ENCODE measurements around the gene PLCB2. TPM values are rescaled to one million over a fixed set of nuclear protein-coding genes. Genes with fewer than 3 reads are reported as not detected.

PLCB2 gene
- total RNA-seq, 2 donors from 2014 or later = 4.4 to 5.3 TPM

GRCh38 chr15:40347559-40348473, 40.1 kb upstream of the PLCB2 start:
- DNase-seq = no peak
- Mint-ChIP-seq H3K36me3 (ENCODE audit: low read depth) (no peaks in the 10 kb centered on the region), H3K27ac (no peak overlapping the region), H3K4me3 (no peak overlapping the region), H3K27me3 (ENCODE audit: insufficient read depth) (peaks cover 10% of the 10 kb centered on the region), H3K9me3 (no peaks in the 10 kb centered on the region), H3K4me1 (peaks cover 8% of the 10 kb centered on the region)
- Histone ChIP-seq H3K9ac (ENCODE audit: extremely low read depth, low read length, poor library complexity, severe bottlenecking) (no peak overlapping the region), H3K36me3 (ENCODE audit: control insufficient read depth, insufficient read depth, low read length) (no peaks in the 10 kb centered on the region), H3K4me1 (ENCODE audit: control insufficient read depth, insufficient read depth, low read length) (peaks cover 3% of the 10 kb centered on the region), H3K9me3 (ENCODE audit: control insufficient read depth, low read length) (no peaks in the 10 kb centered on the region), H3K4me3 (ENCODE audit: low read length) (no peak overlapping the region), H3K27me3 (ENCODE audit: control insufficient read depth, insufficient read depth, low read length, poor library complexity, severe bottlenecking) (no peaks in the 10 kb centered on the region), H3K27ac (ENCODE audit: low read depth, low read length) (no peak overlapping the region)
- TF ChIP-seq, protein P1, sequence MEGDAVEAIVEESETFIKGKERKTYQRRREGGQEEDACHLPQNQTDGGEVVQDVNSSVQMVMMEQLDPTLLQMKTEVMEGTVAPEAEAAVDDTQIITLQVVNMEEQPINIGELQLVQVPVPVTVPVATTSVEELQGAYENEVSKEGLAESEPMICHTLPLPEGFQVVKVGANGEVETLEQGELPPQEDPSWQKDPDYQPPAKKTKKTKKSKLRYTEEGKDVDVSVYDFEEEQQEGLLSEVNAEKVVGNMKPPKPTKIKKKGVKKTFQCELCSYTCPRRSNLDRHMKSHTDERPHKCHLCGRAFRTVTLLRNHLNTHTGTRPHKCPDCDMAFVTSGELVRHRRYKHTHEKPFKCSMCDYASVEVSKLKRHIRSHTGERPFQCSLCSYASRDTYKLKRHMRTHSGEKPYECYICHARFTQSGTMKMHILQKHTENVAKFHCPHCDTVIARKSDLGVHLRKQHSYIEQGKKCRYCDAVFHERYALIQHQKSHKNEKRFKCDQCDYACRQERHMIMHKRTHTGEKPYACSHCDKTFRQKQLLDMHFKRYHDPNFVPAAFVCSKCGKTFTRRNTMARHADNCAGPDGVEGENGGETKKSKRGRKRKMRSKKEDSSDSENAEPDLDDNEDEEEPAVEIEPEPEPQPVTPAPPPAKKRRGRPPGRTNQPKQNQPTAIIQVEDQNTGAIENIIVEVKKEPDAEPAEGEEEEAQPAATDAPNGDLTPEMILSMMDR (conservative IDR thresholded peaks at IDR 0.05) = no peak
- 95 to 100% methylated on average over 6 to 11 of the region's 11 CpGs for WGBS, 2 experiments (ENCODE audit: insufficient coverage in 1 of 2, insufficient read length in 1 of 2)

GRCh38 chr15:40346579-40347558, 39.1 kb upstream of the PLCB2 start:
- H3K4me1 ChIP-seq (ENCODE audit: control insufficient read depth, insufficient read depth, low read length) = peaks cover 3% of the 10 kb centered on the region
- no peaks in the 10 kb centered on the region for H3K36me3 Mint-ChIP-seq (ENCODE audit: low read depth)
- peaks cover 8% of the 10 kb centered on the region for H3K4me1 Mint-ChIP-seq
- H3K27me3 ChIP-seq (ENCODE audit: control insufficient read depth, insufficient read depth, low read length, poor library complexity, severe bottlenecking) = no peaks in the 10 kb centered on the region
- H3K9me3 Mint-ChIP-seq = no peaks in the 10 kb centered on the region
- H3K9ac ChIP-seq (ENCODE audit: extremely low read depth, low read length, poor library complexity, severe bottlenecking) = no peak overlapping the region
- WGBS, 2 experiments (ENCODE audit: insufficient coverage in 1 of 2, insufficient read length in 1 of 2) = 91 to 93% methylated on average over 11 to 15 of the region's 15 CpGs
- H3K27ac Mint-ChIP-seq = no peak overlapping the region
- H3K4me3 Mint-ChIP-seq = no peak overlapping the region
- no peak overlapping the region for H3K4me3 ChIP-seq (ENCODE audit: low read length)
- TF ChIP-seq, protein P1 (conservative IDR thresholded peaks at IDR 0.05) = no peak
- H3K9me3 ChIP-seq (ENCODE audit: control insufficient read depth, low read length) = no peaks in the 10 kb centered on the region
- no peak for DNase-seq
- H3K36me3 ChIP-seq (ENCODE audit: control insufficient read depth, insufficient read depth, low read length) = no peaks in the 10 kb centered on the region
- no peak overlapping the region for H3K27ac ChIP-seq (ENCODE audit: low read depth, low read length)
- H3K27me3 Mint-ChIP-seq (ENCODE audit: insufficient read depth) = peaks cover 8% of the 10 kb centered on the region

DNA sequence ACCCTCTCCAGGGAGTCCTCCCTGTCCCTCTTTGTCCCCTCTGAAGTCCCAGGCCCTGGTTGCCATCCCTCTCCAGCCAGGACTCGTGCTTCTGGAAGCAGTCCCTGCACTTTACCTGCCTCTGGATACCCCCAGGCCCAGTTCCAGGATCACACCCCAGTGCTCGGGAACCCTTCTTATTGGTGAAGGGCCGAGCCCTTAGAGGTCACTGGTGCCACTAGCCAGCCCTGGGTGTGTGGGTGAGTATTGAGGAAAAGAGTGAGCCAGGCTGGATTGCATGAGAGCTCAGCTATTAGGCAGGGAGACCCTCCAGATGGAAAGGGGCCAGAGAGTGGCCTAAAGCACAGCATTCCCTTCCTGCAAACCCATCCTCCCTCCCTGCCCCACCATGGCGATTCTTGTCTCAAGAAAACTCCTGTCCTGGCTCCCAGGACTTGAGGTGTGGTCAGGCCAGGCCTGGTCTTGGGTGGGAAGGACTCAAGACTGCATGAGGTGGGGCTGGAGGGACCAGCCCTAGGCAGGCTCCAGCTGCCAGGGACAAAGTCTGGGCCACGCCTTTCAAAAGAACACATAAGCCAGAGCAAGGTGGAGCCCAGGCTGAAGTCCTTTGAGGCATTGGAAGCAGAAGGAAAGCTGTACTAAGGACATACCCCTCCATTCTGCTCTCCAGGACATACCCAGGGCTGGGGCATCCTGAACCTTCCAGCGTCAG, 38.3 kb upstream of the PLCB2 start:
- H3K4me1 Mint-ChIP-seq = peaks cover 8% of the 10 kb centered on the region
- H3K4me3 Mint-ChIP-seq = no peak overlapping the region
- no peaks in the 10 kb centered on the region for H3K27me3 ChIP-seq (ENCODE audit: control insufficient read depth, insufficient read depth, low read length, poor library complexity, severe bottlenecking)
- H3K4me1 ChIP-seq (ENCODE audit: control insufficient read depth, insufficient read depth, low read length) = peaks cover 3% of the 10 kb centered on the region
- no peaks in the 10 kb centered on the region for H3K9me3 Mint-ChIP-seq
- H3K36me3 ChIP-seq (ENCODE audit: control insufficient read depth, insufficient read depth, low read length) = no peaks in the 10 kb centered on the region
- no peak overlapping the region for H3K27ac Mint-ChIP-seq
- peaks cover 8% of the 10 kb centered on the region for H3K27me3 Mint-ChIP-seq (ENCODE audit: insufficient read depth)
- H3K4me3 ChIP-seq (ENCODE audit: low read length) = no peak overlapping the region
- TF ChIP-seq, protein P1 (conservative IDR thresholded peaks at IDR 0.05) = no peak
- H3K9me3 ChIP-seq (ENCODE audit: control insufficient read depth, low read length) = no peaks in the 10 kb centered on the region
- no peak overlapping the region for H3K27ac ChIP-seq (ENCODE audit: low read depth, low read length)
- no peak overlapping the region for H3K9ac ChIP-seq (ENCODE audit: extremely low read depth, low read length, poor library complexity, severe bottlenecking)
- DNase-seq = no peak
- no peaks in the 10 kb centered on the region for H3K36me3 Mint-ChIP-seq (ENCODE audit: low read depth)
- 87 to 95% methylated on average over 3 to 6 of the region's 6 CpGs for WGBS, 2 experiments (ENCODE audit: insufficient coverage in 1 of 2, insufficient read length in 1 of 2)
